Testis (tissue), 3 donors: ENCODE measurements around the gene DCHS2. TPM values are rescaled to one million over a fixed set of nuclear protein-coding genes. Genes with fewer than 3 reads are reported as not detected.
"Not testable (repeated sequence)": the region's sequence is repeated elsewhere in the genome, so short reads cannot be mapped to it uniquely, and the experiment has no call there.

Experiments used
- DNase-seq: peaks from one replicate; pipeline ENCODE4 v3.0.0-alpha.2; 2019
- H3K27ac ChIP-seq, 2 donors: fragments of 200-600 bp; sonication (generic); one replicate each; pipeline ENCODE4 v1.5.1; 2019
- H3K27me3 ChIP-seq: fragments of 200-600 bp; sonication (generic); one replicate; pipeline ENCODE4 v1.5.1; 2019
- H3K36me3 ChIP-seq: fragments of 200-600 bp; sonication (generic); one replicate; pipeline ENCODE4 v1.5.1; 2017; ENCODE audit warnings: low read depth; ENCODE audit errors: missing control alignments
- H3K4me1 ChIP-seq: fragments of 200-600 bp; sonication (generic); one replicate; pipeline ENCODE4 v1.5.1; 2019
- H3K4me3 ChIP-seq, 2 donors: fragments of 200-600 bp; sonication (generic); one replicate each; pipeline ENCODE4 v1.5.1; 2017 to 2019
- H3K9me3 ChIP-seq: fragments of 200-600 bp; sonication (generic); one replicate; pipeline ENCODE4 v1.5.1; 2017
- CTCF ChIP-seq, 3 experiments: fragments of 450-650 bp in 2 of 3; fragments of 200-600 bp in 1 of 3; sonication (generic) in 1 of 3; IDR thresholded peaks; one replicate each; pipeline ENCODE4 v1.5.1; 2016 to 2019; ENCODE audit warnings: antibody characterized with exemption in 3 of 3, mild to moderate bottlenecking in 2 of 3, moderate library complexity in 1 of 3
- POLR2A ChIP-seq: fragments of 450-650 bp; IDR thresholded peaks from one replicate; pipeline ENCODE4 v1.6.1; 2017; ENCODE audit warnings: antibody characterized with exemption, mild to moderate bottlenecking, moderate library complexity
- WGBS, 2 donors: methylation state at CpG; one replicate each; pipeline ENCODE4 v1.1.5; 2018; 5-methylcytosine and 5-hydroxymethylcytosine counted together
- intact Hi-C: fragments of 100-400 bp; cut with DNase I; formaldehyde crosslinking; loops from one replicate; pipeline ENCODE4 v1.15.1; 2023; ENCODE audit warnings: low total_unique reads
- polyA plus RNA-seq: library from polyadenylated mRNA; stranded (reverse); fragments of 350-450 nt; fragmentation: Illumina TruSeq; extraction: RNeasy Lipid Tissue Mini Kit (QIAGEN cat#74804); gene quantifications from one replicate; pipeline ENCODE4 v1.2.3, GENCODE V29; 2014; ENCODE audit warnings: low read depth, low replicate concordance; ENCODE audit not compliant: insufficient read depth
- total RNA-seq, 2 donors: library from RNA; depleted of rRNA; stranded (reverse); fragments of >200 nt; gene quantifications; one replicate each; pipeline ENCODE4 v1.2.3, GENCODE V29; 2016

DCHS2 gene
- total and polyA plus RNA-seq, 3 donors from 2014 or later = 2.4 to 6.5 (median 4.7) TPM

- intact Hi-C loops = no loop called here
- 85 to 88% methylated on average over 3 of the region's 3 CpGs for WGBS, 2 donors
- TF ChIP-seq CTCF (IDR thresholded peaks at IDR 0.05) (no peak), POLR2A (no peak)
- Histone ChIP-seq H3K4me3 (no peak overlapping the region), H3K27me3 (no peaks in the 10 kb centered on the region), H3K36me3 (no peaks in the 10 kb centered on the region), H3K27ac (no peak overlapping the region), H3K9me3 (no peaks in the 10 kb centered on the region), H3K4me1 (no peaks in the 10 kb centered on the region)
- no peak for DNase-seq
These were observed 260.9 kb downstream of the DCHS2 start for GRCh38 chr4:154230723-154231122.

DNA sequence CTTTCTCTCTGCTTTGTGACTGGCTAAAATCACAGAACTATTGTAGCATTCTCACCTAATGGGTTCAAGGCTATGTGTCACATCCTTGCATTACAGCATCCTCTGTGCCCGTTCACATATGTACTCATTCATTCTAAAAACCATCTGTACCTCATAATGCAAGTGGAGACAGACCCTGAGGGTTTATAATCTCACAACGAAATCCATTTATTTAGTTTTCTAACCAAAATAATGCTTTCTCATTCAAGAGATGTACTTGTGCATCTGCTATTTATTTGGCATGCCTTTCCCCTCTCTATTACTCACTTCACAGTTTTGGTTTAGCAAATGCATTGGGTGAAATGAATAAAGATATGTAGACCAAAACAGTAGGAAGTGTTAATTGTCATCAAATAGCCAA, 261.5 kb downstream of the DCHS2 start:
- WGBS, 2 donors = 77 to 88% methylated on average over 2 of the region's 2 CpGs
- H3K36me3 ChIP-seq = no peaks in the 10 kb centered on the region
- H3K9me3 ChIP-seq = no peaks in the 10 kb centered on the region
- H3K4me3 ChIP-seq = no peak overlapping the region
- intact Hi-C loops = no loop called here
- no peak overlapping the region for H3K27ac ChIP-seq
- H3K27me3 ChIP-seq = no peaks in the 10 kb centered on the region
- no peaks in the 10 kb centered on the region for H3K4me1 ChIP-seq
- no peak for DNase-seq
- TF ChIP-seq CTCF (IDR thresholded peaks at IDR 0.05) (no peak), POLR2A (no peak)

DNA sequence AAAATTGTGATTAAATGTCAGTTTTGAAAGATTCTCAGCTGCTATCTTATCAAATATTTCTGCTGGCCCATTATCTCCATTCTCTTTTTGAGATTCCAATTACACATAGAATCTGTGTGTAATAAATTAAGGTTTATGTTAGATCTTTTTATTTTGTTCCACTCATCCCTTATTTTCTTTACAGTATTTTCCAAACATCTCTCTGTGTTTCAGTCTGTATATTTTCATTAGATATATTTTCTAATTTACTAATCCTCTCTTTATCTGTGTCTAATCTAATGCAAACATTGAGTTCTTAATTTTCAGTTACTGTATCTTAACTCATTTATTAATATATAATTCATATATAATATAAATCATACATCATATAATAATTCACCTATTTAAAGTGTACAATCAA, 268.7 kb downstream of the DCHS2 start:
- Histone ChIP-seq H3K4me1 (no peaks in the 10 kb centered on the region), H3K27ac (no peak overlapping the region), H3K4me3 (no peak overlapping the region), H3K36me3 (no peaks in the 10 kb centered on the region), H3K9me3 (no peaks in the 10 kb centered on the region), H3K27me3 (no peaks in the 10 kb centered on the region)
- intact Hi-C loops = no loop called here
- no peak for DNase-seq
- no peak for TF ChIP-seq CTCF (IDR thresholded peaks at IDR 0.05)
- no peak for TF ChIP-seq POLR2A

GRCh38 chr4:154218051-154218450, 273.5 kb downstream of the DCHS2 start:
- Histone ChIP-seq H3K27ac (no peak overlapping the region), H3K4me3 (no peak overlapping the region), H3K27me3 (no peaks in the 10 kb centered on the region), H3K4me1 (no peaks in the 10 kb centered on the region), H3K9me3 (no peaks in the 10 kb centered on the region), H3K36me3 (no peaks in the 10 kb centered on the region)
- intact Hi-C loops = no loop called here
- DNase-seq = no peak
- TF ChIP-seq CTCF (IDR thresholded peaks at IDR 0.05) = no peak
- no peak for TF ChIP-seq POLR2A

DNA sequence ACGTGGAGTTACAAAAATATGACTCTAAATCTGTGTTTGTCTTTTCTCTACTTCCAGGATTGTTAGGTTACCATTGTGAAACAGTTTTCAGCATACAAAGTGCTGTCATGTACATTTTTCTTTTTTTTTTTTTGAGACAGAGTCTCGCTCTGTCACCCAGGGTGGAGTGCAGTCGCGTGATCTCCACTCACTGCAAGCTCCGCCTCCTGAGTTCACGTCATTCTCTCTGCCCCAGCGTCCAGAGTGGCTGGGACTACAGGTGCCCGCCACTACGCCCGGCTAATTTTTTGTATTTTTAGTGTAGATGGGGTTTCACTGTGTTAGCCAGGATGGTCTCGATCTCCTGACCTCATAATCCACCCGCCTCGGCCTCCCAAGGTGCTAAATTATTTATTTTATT, 274.2 kb downstream of the DCHS2 start:
- 60 to 82% methylated on average over 12 to 13 of the region's 13 CpGs for WGBS, 2 donors
- intact Hi-C loops = not testable (repeated sequence)

More for the DNA sequence above, 274.2 kb downstream of the DCHS2 start:
- not testable (repeated sequence) for H3K4me1 ChIP-seq, H3K9me3 ChIP-seq, H3K27me3 ChIP-seq, DNase-seq, H3K27ac ChIP-seq, H3K4me3 ChIP-seq, H3K36me3 ChIP-seq
